Right lung (tissue), 5 donors: Measurements from ENCODE around the gene GCGR. TPM values are rescaled to one million over a fixed set of nuclear protein-coding genes. Genes with fewer than 3 reads are reported as not detected.

Source experiments
- DNase-seq, 2 donors: peaks; one replicate each; pipeline ENCODE4 v3.0.0-alpha.2; 2013
- polyA plus RNA-seq, 5 donors: library from polyadenylated mRNA; unstranded; fragments of 120-200 nt; gene quantifications; one replicate each; pipeline versions ENCODE4 v1.2.1 to v1.2.3, GENCODE V29; 2013; ENCODE audit warnings: inconsistent platforms in 1 of 5, low replicate concordance in 1 of 5; ENCODE audit not compliant: insufficient read length in 5 of 5, insufficient read depth in 1 of 5

The GCGR gene
- polyA plus RNA-seq, 5 donors = 0.08 to 0.42 (median 0.20) TPM; not detected in 1

DNA sequence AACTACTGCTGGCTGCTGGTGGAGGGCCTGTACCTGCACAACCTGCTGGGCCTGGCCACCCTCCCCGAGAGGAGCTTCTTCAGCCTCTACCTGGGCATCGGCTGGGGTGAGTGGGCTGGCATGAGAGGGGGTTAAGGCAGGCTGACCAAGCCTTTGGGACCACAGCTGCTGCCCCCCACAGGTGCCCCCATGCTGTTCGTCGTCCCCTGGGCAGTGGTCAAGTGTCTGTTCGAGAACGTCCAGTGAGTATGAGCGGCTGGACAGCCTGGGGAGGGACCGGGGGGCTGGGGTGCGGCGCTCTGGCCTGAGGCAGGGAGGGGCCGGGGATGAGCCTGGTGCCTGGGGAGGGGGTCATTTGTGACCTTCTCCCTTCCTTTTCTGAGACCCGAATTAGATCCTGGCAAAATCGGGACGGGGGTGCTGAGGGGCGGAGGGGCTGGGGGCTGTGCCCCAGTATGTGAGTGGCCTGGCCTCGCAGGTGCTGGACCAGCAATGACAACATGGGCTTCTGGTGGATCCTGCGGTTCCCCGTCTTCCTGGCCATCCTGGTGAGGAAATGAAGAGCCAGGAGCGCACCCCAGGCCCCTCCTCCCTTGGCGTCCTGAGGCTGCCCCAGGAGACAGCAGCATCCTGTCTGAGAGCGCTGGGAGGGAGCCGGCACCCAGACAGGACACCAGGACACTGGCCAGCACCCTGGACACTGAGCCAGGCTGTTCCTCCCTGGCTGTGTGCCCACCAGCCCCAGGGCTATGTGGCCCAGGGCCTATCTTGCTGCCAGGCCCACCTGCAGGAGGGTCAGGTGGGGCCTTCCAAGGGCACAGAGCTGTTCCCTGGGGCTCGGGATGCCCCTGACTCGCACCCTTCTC is 8.0 kb downstream of the GCGR start:
- DNase-seq = no peak

DNA sequence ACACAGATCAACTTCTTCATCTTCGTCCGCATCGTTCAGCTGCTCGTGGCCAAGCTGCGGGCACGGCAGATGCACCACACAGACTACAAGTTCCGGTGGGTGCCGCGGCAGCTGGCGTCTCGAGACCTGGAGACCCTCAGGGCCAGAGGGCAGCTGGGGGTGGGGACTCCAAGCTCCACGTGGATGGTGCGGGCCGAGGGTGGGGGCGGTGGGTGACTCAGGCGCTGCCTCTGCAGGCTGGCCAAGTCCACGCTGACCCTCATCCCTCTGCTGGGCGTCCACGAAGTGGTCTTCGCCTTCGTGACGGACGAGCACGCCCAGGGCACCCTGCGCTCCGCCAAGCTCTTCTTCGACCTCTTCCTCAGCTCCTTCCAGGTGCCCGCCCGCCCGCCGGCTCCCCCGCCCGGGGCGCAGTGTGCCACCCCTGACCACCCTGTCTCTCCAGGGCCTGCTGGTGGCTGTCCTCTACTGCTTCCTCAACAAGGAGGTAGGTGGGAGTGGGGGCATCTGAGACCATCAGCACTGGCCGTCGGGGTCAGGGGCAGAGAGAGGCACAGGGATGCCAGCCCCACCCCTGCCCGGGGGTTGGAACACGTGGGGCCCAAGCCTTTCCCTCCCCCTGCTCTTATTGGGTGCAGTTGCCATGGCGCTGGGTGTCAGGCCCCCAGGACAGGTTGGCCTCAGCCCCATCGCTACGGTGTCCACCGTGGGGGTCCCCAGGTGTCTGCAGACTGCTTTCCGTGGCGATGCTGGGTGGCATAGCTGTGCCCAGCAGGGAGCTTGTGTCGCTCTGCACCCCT is 8.8 kb downstream of the GCGR start:
- no peak for DNase-seq

DNA sequence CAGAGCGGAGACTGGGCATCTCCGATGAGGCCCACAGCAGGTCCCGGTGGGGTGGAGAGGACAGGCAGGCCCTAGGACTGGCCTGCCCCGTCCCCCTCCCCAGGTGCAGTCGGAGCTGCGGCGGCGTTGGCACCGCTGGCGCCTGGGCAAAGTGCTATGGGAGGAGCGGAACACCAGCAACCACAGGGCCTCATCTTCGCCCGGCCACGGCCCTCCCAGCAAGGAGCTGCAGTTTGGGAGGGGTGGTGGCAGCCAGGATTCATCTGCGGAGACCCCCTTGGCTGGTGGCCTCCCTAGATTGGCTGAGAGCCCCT is 9.4 kb downstream of the GCGR start:
- DNase-seq = no peak

DNA sequence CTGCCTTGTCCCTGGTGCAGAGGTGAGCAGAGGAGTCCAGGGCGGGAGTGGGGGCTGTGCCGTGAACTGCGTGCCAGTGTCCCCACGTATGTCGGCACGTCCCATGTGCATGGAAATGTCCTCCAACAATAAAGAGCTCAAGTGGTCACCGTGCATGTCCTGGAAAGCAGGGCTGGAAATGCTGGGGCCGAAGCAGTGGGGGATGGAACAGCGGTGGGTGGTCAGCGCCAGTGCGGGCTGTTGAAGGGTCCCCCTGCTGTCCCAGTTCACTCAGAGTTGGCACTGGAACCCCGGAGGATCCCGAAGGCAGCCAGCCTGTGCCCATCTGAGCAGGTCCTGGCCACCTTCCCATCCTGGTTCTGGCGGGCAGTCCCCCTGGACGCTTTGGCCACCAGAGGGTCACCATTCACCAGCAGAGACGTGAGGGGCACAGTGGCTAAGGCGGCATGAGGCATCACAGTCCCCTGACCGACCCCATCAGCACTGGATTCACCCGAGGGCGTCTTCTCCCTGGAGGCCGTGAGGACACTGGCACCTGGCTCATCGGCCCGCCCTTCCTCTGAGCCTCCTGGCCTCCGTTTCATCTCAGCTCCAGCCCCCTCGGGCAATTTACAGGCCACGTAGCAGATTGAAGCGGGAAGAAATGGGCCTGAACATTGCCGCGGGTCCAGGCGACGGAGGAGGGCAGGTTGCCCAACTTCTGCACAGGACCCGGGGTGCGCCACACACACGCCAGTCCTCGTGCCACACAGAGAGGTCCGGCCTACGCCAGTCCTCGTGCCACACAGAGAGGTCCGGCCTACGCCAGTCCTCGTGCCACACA is 10.1 kb downstream of the GCGR start:
- no peak for DNase-seq

DNA sequence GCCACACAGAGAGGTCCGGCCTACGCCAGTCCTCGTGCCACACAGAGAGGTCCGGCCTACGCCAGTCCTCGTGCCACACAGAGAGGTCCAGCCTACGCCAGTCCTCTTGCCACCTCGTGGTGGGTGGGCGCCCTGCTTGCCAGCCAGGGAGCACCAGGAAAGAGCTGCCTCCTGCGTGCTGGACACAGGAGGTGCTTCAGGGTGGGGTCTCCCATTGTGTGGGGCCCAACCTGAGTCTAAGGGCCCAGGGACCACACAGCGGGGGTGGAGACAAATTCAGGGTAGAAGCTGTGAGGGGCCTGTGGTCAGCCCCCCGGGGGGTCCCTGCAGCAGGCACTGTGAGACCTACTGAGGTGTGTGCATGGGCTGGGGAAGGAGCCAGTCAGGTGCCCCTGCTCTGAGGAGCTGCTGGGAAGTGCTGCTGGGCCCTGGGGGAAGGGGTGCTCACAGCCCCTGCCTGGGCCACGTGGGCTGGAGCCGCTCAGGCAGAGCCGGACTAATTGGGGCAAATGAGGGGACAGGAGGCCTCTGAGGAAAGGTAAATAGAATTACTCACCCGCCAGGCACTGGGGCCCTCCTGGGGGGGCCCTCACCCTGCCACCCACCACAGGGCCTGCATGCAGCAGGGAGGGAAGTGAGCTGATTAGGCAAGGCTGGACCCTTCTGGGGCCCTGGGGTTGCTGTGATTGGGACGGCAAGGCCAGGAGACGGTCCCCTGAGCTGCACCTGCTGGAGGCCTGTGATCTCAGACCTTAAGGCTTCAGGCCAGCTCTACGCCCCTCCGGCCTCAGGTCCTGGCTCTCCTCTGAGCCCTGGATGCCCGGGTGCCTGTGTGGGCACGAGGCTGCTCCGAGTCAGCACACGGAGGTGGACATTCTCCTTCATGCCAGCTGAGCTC is 11.0 kb downstream of the GCGR start:
- peak; percentile 36 to 52 for DNase-seq

DNA sequence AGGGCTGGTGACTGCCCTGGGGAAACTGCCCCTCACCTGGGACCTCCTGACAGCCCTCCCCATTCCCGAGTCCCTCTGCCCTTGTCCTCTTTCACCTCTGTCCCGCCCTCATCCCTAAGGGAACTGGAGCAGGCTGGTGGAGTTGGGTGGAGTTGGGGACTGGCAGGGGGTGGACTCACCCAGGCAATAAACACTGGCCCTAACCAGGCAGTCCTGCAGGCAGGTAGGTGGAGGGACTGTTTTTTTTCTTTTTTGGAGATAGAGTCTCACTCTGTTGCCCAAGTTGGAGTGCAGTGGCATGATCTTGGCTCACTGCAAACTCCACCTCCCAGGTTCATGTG is 11.7 kb downstream of the GCGR start:
- DNase-seq = no peak

DNA sequence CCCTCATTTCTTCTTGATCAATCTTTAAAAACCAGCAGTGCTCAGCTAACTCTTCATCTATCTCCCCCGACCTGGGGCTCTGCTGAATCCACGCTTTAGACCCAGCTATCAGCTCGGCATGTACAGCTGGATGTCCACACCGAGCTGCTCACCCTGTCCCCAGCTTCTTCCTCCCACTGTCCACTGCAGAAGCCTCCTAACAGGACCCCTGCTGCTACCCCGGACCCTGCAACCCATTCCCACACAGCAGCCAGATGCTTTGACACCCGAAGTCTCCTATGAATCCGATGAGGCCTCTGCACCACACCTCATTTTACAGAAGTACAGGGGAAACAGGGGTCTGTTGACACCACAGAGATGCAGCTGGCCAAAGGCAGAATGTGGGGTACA is 13.8 kb downstream of the GCGR start:
- no peak for DNase-seq

DNA sequence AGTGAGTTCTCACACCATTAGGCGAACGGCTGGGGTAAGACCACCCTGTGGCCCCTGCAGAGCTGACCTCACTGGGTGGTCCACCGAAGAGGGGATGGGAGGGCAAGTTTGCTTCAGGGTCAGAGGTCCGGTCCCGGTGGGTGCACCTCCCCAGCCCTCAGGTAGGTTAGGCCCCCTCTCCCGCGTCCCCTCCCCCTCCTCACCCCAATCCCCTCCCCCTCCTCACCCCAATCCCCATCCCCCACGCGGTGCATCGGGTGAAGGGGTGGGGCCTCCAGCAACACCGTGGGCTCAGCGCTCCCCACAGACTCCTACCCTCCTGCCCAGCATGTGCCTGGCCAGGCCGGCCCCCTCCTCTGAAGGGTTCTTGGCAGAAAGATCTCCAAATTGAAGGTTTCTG is 15.8 kb downstream of the GCGR start:
- no peak for DNase-seq

DNA sequence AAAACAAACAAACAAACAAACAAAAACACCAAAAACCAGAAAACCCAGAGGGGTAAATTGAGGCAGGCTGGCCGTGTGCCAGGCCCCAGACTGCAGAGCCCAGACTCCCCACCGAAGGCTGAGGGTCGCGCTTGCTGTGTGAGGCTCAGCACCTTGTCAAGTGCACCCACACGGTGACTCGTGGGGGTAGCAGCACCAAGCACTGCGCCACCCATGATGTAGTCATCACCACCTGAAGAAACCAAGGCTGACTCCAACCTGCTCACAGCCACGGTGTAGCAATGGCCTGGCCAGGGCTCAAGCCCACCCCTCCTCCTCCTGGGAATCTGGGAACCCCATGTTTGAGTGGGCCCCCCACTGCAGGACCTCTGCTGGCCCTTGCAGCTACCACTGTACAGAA is 17.2 kb downstream of the GCGR start:
- DNase-seq = no peak

DNA sequence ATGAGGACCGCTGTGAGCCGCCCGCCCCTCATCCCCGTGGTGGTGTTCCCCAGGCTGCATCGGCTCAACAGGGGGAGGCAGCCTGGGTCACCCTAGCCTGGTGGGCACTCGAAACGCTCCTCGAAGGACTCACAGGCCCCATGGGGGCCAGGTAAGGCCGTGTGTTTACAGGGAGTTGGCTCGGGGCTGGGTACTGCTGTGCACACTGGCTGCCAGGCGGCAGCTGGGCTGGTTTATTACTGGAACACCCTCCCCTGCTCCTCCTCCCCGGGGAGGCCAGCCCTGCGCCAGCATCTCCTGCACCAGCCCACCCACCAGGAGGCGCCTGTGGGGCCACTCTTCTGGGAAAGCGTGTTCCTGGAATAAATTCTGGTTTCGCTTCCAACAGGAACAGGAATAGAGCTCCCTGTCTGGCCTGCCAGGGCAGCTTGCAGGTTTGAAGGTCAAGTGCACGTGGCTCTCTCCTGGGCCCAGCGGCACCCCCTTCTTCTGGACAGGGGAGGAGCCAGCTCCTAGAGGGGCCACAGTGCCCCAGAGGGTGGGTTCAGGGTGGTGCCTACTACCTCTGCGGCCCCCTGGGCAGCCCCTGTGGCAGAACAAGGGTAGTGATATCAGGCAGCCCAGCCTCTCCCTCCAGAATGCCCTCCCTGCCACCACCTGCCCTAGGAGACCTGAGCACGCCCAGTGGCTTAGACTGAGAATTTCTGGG is 17.8 kb downstream of the GCGR start:
- no peak for DNase-seq

DNA sequence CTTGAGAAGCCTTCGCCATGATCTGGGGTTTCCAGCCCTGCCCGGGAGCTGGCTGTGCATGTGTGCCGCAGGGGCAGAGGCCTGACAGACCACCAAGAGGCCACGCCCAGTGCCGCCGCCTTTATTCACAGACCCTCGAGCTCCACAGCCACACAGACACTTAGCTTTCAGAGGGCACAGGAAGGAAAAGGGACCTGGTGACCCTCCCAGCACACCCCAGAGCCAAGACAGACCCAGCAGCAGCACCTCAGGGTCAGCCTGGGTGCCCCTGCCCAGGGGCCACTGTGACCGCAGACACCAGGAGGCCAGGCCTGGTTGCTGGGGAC is 18.3 kb downstream of the GCGR start:
- DNase-seq = no peak

DNA sequence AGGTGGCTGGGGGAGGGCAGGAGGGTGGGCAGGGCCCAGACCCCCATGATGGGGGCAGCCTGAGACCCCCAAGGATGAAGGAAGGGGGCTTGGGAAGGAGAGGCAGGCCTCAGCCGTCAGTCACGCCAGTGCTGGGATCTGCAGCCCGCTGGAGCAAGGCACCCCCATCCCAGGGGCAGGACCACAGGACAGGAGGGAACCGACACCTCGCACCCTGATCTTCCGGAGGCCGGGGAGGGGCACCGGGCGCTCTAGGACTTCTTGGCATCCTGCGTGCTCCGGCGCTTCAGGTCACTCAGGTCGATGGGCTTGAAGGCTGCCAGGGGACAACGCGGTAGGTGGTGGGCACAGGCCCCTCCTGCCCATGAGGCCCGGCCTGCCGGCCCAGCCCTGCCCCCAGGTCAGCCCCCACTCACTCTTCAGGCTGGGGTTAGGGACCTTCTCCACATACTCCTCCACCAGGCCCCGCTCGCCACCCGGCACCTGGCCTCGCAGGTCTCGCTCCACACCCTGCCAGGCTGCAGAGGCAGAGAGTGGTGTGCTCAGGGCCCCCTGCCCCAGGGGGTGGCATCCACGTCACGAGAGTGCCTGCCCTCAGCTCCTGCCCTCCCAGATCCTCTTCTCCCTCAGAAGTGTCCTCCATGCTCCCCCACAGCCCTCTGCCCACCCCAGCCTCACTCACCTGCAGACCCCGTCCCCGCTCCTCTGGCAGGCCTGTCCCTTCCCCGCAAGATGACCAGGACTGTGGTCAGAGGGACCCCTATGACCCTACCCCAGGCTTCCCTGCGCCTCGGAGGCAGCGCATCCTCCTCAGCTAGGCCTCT is 19.3 kb downstream of the GCGR start:
- DNase-seq = no peak

DNA sequence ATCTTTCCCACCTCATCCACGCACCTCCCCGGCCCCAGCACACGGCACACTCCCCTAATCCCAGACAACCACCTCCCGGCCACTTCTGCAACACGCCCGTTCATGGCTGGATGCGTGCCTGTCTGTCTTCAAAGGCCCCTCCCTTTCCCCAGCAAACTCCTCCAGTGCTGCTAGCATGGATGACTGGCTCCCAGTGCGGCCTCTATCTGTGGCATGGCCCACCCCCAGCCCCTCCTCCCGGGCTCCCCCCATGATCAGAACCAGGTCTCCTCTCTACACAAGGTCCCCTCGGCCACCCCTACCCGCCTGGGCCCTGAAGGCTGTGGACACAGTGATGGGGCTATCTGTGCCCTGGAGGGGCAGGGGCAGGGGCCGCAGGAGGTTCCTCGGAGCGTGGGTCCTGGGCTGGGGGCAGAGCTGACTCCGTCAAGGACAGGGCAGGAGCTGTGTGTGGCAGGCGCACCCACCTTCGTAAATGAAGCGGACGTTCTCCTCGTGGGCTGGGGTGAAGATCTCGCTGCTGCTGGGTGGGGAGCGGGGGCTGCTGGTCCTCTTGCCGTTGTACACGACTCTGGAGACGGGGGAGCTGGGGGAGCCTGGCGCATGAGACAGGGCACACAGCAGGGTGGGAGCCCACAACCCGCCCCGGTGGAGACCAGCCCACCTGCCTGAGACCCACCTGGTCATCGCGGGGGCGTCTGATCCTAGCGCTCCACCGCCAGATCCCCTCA is 20.0 kb downstream of the GCGR start:
- no peak for DNase-seq

DNA sequence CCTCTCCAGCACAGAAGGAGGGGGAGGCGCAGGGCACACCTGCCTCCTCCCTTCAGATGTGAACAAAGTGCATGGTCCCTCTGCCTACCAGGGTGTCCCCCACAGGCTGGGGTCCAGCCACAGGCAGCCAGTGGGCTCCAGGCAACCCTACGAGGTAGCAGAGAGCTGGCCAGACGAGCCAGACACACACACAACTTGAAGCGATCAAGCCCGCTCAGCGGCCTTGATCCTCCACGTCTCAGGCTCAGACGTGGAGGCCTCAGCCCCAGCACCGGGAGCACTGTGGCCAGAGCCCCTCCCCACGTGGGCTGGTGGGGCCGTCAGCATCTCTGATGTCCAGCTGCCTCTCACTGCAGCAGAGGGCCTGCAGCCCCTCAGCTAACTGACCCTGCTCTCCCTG is 20.6 kb downstream of the GCGR start:
- no peak for DNase-seq

DNA sequence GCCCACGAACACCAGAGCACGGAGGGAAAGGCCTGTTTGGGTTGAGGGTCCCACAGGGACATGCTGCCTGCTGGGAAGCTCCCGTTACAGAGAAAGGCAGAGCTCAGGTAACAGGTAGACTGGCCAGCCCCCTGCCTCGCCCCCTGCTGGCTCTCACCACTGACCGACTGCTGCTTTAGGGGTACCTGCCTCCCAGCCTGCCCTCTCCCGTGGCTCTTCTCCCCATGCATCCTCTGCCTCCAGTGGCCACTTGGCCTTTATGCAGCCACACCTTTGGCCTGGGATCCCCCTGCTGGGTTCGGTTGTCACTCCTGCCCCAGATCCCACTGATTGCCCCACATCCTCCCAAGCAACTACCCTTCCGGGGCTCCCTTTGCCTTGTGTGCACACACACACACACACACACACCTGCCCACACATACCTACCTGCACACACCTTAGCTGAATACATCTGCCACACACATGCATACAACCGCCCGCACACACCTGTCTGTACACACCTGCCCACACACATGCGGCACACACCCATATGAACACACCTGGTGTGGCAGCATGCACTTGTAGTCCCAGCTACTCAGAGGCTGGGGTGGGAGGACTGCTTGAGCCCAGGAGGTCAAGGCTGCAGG is 22.0 kb downstream of the GCGR start:
- no peak for DNase-seq

DNA sequence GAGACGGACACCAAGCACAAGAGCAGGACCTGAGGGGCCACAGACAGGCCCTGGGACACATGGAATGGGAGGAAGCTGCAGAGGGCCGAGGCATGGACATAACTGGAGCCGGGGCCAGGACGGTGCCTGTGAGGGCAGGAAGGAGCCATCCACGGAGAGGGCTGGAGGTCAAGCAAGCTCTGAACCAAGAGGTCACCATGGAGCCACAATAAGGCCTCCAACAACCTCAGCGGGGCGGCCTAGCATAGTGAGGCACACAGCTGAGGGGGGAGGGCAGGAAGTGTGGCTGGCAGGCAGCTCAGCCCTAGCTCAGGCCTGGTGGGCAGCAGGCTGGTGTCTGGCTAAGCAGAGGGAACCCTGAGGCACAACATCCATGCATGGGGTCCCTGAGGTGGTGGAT is 24.7 kb downstream of the GCGR start:
- no peak for DNase-seq

DNA sequence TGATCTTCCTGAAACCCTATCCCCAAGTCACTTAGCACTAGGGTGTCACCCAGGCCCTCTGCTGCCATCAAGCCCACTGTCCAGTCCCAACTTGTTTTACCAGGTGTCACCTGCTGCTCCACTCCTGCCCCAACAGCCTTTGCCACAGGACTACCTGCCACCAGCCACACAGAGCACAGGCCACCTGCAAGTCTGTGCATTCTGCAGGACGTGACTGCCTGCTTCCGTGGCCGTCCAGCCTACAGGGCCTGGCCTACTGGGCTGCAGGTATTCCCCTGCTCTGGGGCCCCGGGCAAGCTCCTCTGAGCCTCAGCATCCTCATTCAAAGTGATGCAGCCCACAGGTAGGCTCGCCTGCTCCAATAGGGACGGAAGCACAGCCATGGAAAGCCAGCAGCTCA is 25.9 kb downstream of the GCGR start:
- DNase-seq = no peak

DNA sequence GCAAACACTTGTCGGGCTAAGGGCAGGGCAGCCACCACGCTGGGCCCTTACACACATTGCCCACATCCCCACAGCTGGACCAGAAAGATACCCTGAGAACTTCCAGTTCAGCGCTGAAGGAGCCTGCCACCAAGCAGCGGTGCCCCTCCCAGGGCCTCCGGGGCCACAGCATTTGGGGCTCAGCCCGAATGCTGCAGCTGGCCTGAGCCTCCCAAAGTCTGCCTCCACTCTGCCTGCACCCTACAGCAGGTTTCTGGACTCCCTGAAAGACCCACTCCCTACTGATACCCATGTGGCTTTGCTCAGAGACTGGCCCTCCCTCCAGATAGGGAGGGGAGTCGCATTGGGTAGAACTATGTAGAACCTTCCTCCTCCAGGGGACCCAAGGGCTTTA is 27.6 kb downstream of the GCGR start:
- no peak for DNase-seq
